OCI-LY7 (cell line): ENCODE data around the gene XAGE3.

Source experiments
- EZH2phosphoT487 ChIP-seq: fragments of 200-600 bp; sonication (generic); IDR thresholded peaks from 2 replicates; pipeline ENCODE4 v1.6.1; 2018; ENCODE audit warnings: low read depth, borderline replicate concordance, mild to moderate bottlenecking, mixed run types, antibody characterized with exemption, low read length, moderate library complexity, mixed read lengths
- TF ChIP-seq, protein P1 (sequence below): fragments of 200-600 bp; sonication (generic); conservative IDR thresholded peaks from 2 replicates; pipeline ENCODE4 v1.5.1; 2014; ENCODE audit warnings: mild to moderate bottlenecking, antibody characterized with exemption, low read length, moderate library complexity, mixed read lengths

DNA sequence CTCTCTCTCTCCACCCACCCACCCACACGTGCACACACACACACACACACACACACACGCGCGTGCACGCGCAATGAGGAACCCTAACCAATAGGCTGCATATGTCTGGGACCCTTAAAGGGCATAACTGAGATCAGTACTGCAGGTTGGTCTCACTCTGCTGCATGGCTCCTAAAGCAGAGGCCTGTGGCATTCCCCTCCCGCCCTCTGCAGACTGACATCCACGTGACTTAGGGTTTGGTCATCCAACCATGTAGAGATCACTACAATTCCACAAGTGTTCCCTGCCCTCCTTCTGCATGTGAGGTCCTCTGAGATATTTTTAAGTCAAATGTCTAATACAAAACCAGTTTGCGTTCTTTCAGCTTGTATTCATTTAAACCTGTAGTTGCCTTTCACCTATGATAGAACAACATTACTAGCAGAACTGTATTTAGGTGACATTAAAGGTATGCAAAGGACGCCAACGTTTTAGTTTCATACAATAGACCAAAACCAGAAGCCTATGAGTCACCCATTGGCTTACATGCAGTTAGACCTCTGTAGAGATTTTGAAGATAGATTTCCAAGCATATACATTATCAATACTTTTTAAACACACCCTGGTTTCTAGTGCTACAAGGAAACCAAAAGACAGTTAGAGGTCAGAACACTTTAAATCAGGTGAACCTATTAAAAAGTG, 46.7 kb downstream of the XAGE3 start:
- TF ChIP-seq, protein P1, sequence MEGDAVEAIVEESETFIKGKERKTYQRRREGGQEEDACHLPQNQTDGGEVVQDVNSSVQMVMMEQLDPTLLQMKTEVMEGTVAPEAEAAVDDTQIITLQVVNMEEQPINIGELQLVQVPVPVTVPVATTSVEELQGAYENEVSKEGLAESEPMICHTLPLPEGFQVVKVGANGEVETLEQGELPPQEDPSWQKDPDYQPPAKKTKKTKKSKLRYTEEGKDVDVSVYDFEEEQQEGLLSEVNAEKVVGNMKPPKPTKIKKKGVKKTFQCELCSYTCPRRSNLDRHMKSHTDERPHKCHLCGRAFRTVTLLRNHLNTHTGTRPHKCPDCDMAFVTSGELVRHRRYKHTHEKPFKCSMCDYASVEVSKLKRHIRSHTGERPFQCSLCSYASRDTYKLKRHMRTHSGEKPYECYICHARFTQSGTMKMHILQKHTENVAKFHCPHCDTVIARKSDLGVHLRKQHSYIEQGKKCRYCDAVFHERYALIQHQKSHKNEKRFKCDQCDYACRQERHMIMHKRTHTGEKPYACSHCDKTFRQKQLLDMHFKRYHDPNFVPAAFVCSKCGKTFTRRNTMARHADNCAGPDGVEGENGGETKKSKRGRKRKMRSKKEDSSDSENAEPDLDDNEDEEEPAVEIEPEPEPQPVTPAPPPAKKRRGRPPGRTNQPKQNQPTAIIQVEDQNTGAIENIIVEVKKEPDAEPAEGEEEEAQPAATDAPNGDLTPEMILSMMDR: no peak
- no peak for TF ChIP-seq EZH2phosphoT487
